OCI-LY3 (cell line): ENCODE data around the gene DYNC2LI1.

Experiments
- CTCF ChIP-seq: fragments of 200-600, 300-600 bp; sonication (generic); IDR thresholded peaks from 2 replicates; pipeline ENCODE4 v1.5.1; 2014; ENCODE audit warnings: antibody characterized with exemption, low read length, low read depth
- EZH2phosphoT487 ChIP-seq: fragments of 200-600 bp; shearing (Covaris generic); IDR thresholded peaks from 2 replicates; pipeline ENCODE4 v1.6.1; 2018; ENCODE audit warnings: antibody characterized with exemption, mixed run types, low read depth

GRCh38 chr2:43839776-43840564, 66.1 kb downstream of the DYNC2LI1 start:
- TF ChIP-seq CTCF (no peak), EZH2phosphoT487 (no peak)
